ENCODE measurements around the gene FZD4.
"Not testable (repeated sequence)": the region's sequence is repeated elsewhere in the genome, so short reads cannot be mapped to it uniquely, and the experiment has no call there.

FZD4 gene

DNA sequence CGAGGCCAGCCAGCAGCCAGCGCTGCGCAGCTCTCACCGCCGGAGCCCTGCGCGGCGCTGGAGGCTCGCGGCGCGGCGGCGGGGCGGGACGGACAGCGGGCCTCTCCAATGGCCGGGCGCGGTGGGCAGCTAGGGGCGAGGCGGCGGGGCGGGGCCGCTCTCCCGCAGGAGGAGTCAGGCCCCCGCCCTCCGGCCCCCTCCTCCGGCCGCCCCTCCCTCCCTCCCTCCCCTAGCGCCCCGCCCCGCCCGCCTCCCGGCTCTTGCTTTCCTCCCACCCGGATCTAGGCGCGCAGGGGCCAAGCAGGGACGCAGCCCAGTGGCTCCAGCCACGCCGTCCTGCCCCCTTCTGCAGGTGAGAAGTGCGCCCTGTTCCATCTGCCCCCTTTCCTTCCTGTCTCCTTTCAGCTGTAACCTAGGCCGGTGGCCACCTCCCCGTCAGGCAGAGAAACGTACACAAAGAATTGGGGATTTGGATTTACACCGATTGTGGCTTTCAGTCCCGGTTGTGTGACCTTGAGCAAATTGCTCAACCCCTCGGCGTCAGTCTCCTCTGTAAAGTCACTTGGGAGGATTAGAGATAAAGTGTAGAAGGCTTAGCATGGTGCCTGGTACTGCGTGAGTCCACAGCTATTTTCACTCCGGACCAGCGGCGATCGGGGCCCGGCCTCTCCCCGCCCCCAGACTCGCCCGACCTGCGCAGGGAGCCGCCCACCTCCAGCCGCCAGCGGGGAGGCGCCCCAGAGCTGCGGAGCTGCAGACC lies at the start of gene FZD4:
FZD4 (minus strand) TSS at position 35 of the 760 bp plus-strand sequence. CDS start 310 bp downstream, outside the sequence.
- H3K9me3 ChIP-seq (ENCODE audit: control insufficient read depth in 2 of 2, low read length in 2 of 2): no peaks in the 10 kb centered on the region
- peak within 1 kb of the TSS; percentile 80 to 87 for H3K9ac ChIP-seq (ENCODE audit: low read length in 2 of 2)
- no peaks in the 10 kb centered on the region for H3K27me3 ChIP-seq (ENCODE audit: control insufficient read depth in 1 of 2, insufficient read depth in 2 of 2, low read length in 2 of 2)
- peak within 1 kb of the TSS; percentile 76 for H3K27ac ChIP-seq (ENCODE audit: low read length)
- peak within 1 kb of the TSS; percentile 94 to 96 for H3K4me3 ChIP-seq (ENCODE audit: low read length in 2 of 2)
- H3K36me3 ChIP-seq (ENCODE audit: control insufficient read depth in 2 of 2, insufficient read depth in 2 of 2, low read length in 2 of 2): peaks cover 7 to 11% of the 10 kb centered on the region in 2 donors
- peaks cover 34% of the 10 kb centered on the region for H3K4me1 ChIP-seq (ENCODE audit: control insufficient read depth, insufficient read depth, low read length)

DNA sequence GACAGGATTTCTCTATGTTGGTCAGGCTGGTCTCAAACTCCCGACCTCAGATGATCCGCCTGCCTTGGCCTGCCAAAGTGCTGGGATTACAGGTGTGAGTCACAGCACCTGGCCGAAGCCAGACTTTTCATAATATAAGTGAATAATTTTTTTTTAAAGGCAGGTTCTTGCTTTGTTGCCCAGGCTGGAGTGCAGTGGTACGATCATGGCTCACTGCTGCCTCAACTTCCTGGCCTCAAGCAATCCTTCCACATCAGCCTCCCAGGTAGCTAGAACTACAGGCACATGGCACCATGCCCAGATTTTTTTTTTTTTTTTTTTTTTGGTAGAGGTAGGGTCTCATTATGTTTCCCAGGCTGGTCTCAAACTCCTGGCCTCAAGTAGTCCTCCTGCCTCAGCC lies 49.1 kb upstream of the FZD4 start:
- H3K4me1 ChIP-seq (ENCODE audit: control insufficient read depth, insufficient read depth, low read length); H3K9ac ChIP-seq (ENCODE audit: low read length in 2 of 2); H3K4me3 ChIP-seq (ENCODE audit: low read length in 2 of 2); H3K27me3 ChIP-seq (ENCODE audit: control insufficient read depth in 1 of 2, insufficient read depth in 2 of 2, low read length in 2 of 2); H3K27ac ChIP-seq (ENCODE audit: low read length); H3K9me3 ChIP-seq (ENCODE audit: control insufficient read depth in 2 of 2, low read length in 2 of 2); H3K36me3 ChIP-seq (ENCODE audit: control insufficient read depth in 2 of 2, insufficient read depth in 2 of 2, low read length in 2 of 2): not testable (repeated sequence)

DNA sequence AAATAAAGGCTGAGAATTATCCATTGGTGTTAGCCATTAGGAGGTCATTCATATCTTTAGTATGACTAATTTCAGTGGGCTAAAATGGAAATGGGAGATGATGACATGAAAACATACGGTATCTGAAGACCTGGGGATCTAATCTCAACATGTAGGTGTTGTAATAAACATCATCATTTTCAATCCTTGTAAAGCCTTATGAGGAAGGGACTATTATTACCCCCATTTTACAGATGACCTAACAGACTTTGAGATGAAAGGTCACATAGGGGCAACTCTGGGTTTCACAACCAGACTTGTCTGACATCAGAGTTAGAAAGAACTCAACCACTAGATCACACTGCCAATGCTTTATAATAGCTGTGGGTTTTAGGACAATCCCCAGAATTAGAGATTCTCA lies 47.7 kb upstream of the FZD4 start:
- no peaks in the 10 kb centered on the region for H3K36me3 ChIP-seq (ENCODE audit: control insufficient read depth in 2 of 2, insufficient read depth in 2 of 2, low read length in 2 of 2)
- H3K27ac ChIP-seq (ENCODE audit: low read length): no peak overlapping the region
- no peaks in the 10 kb centered on the region for H3K4me1 ChIP-seq (ENCODE audit: control insufficient read depth, insufficient read depth, low read length)
- no peak overlapping the region for H3K4me3 ChIP-seq (ENCODE audit: low read length in 2 of 2)
- no peaks in the 10 kb centered on the region for H3K27me3 ChIP-seq (ENCODE audit: control insufficient read depth in 1 of 2, insufficient read depth in 2 of 2, low read length in 2 of 2)
- no peak overlapping the region for H3K9ac ChIP-seq (ENCODE audit: low read length in 2 of 2)
- H3K9me3 ChIP-seq (ENCODE audit: control insufficient read depth in 2 of 2, low read length in 2 of 2): no peaks in the 10 kb centered on the region

DNA sequence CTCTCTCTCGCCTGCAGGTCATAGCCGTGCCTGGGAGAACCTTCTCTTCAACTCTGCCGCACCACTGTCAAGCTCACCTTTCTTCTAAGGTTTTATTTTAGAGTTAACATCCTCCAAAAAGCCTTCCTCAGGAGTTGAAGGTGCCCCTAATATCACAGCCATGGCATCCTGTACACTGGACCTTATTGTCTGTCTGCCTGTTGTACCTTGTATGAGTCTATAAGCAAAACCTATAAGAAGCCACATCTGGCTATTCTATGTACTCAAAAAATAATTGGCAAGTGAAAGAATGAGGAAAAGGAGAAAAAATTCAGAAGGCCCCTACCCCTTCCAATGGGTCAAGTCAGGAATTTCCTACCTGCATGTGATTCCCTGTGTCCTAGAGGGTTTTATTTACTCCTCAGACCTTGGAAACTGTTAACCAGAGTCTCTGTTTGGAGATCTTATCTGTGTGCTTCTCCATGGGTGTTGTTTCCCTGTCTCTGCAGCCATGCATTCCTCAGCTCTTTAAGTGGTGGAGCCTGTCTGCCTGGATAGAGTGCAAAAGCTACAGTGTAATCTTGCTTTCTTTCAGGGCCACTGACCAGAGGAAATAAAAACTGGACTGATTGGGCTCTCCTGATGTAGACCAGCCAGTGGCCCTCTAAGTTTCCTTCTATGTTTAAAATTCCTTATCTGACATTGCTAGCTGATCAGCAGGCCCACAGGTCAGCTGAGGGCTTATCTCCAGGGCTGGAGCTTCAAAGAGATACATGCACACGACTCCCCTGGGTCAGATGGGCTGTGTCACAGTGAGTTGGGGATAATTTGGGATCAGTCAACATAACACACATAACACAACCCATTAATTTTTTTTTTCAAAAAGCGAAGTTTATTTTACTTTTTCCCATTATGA lies 44.9 kb upstream of the FZD4 start:
- Histone ChIP-seq H3K27me3 (ENCODE audit: control insufficient read depth in 1 of 2, insufficient read depth in 2 of 2, low read length in 2 of 2) (no peaks in the 10 kb centered on the region), H3K9me3 (ENCODE audit: control insufficient read depth in 2 of 2, low read length in 2 of 2) (no peaks in the 10 kb centered on the region), H3K9ac (ENCODE audit: low read length in 2 of 2) (no peak overlapping the region), H3K36me3 (ENCODE audit: control insufficient read depth in 2 of 2, insufficient read depth in 2 of 2, low read length in 2 of 2) (no peaks in the 10 kb centered on the region), H3K27ac (ENCODE audit: low read length) (no peak overlapping the region), H3K4me3 (ENCODE audit: low read length in 2 of 2) (no peak overlapping the region), H3K4me1 (ENCODE audit: control insufficient read depth, insufficient read depth, low read length) (no peaks in the 10 kb centered on the region)

DNA sequence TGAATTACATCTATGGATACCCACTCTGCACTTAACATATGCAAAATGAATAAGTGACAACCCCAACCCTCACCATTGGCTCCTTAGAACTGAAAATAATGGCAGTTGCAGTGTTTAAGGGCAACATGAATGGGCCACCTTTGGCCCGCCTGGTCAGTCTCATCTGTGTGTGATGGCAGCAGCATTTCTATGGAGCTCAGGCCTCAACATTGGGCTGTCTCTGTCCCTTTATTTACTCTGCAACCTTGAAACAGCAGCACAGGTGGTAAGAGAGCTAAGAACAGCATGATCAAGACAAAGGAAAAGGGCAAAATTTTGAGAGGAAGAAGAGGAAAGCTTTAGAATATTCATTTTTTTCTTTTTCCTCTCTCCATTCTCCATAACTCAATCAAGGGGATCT lies 44.2 kb upstream of the FZD4 start:
- H3K9me3 ChIP-seq (ENCODE audit: control insufficient read depth in 2 of 2, low read length in 2 of 2): no peaks in the 10 kb centered on the region

DNA sequence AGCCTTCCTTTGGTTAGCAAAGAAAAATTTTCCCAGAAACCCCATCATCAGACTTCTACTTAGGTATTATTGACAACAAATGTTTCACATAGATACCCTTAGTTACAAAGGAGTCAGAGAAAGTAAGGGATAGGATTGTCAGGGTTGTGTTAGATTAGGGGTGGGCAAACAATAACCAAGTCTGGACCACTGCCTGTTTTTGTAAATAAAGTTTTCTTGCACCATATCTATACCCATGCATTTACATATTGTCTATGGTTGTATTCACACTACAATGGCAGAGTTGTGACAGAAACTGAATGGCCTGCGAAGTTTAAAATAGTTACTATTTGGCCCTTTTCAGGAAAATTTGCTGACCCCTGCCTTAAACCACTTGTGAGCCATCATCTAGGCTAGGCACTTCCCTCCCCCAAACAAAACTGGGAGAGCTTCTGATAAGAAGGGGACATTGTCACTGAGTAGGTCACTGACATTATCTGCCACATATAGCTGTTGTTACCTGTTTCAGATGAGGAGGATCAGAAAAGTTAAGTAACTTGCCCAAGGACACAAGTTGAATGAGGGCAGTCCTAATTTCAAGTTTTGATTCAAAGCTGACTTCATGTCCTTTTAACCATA lies 41.9 kb upstream of the FZD4 start:
- no peaks in the 10 kb centered on the region for H3K27me3 ChIP-seq (ENCODE audit: control insufficient read depth in 1 of 2, insufficient read depth in 2 of 2, low read length in 2 of 2)
- no peak overlapping the region for H3K27ac ChIP-seq (ENCODE audit: low read length)
- no peaks in the 10 kb centered on the region for H3K9me3 ChIP-seq (ENCODE audit: control insufficient read depth in 2 of 2, low read length in 2 of 2)
- H3K4me3 ChIP-seq (ENCODE audit: low read length in 2 of 2): no peak overlapping the region
- no peaks in the 10 kb centered on the region for H3K36me3 ChIP-seq (ENCODE audit: control insufficient read depth in 2 of 2, insufficient read depth in 2 of 2, low read length in 2 of 2)
- H3K4me1 ChIP-seq (ENCODE audit: control insufficient read depth, insufficient read depth, low read length): no peaks in the 10 kb centered on the region
- H3K9ac ChIP-seq (ENCODE audit: low read length in 2 of 2): no peak overlapping the region

More for the DNA sequence above, 44.2 kb upstream of the FZD4 start:
- no peak overlapping the region for H3K27ac ChIP-seq (ENCODE audit: low read length)
- no peak overlapping the region for H3K9ac ChIP-seq (ENCODE audit: low read length in 2 of 2)
- H3K27me3 ChIP-seq (ENCODE audit: control insufficient read depth in 1 of 2, insufficient read depth in 2 of 2, low read length in 2 of 2): no peaks in the 10 kb centered on the region
- H3K4me1 ChIP-seq (ENCODE audit: control insufficient read depth, insufficient read depth, low read length): no peaks in the 10 kb centered on the region
- H3K36me3 ChIP-seq (ENCODE audit: control insufficient read depth in 2 of 2, insufficient read depth in 2 of 2, low read length in 2 of 2): no peaks in the 10 kb centered on the region
- no peak overlapping the region for H3K4me3 ChIP-seq (ENCODE audit: low read length in 2 of 2)

DNA sequence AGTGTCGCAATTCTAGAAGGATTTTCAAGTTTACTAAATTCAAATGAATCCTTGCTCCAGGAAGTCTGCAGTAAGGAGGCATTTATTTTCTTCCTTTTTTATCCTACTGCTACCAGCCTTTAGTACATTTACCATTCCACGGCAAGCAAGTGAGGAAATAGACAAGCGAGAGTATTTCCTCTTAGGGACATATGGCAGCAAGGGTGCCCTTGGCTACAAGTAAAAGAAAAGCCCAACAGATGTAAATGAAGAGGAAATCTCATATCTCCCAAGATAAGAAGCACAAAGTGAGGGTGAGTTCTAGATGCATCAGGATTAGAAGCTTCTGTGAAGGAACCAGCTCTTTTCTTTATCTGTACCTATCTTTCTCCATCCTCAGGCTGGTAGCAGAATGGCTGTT lies 37.8 kb upstream of the FZD4 start:
- Histone ChIP-seq H3K9me3 (ENCODE audit: control insufficient read depth in 2 of 2, low read length in 2 of 2) (no peaks in the 10 kb centered on the region), H3K36me3 (ENCODE audit: control insufficient read depth in 2 of 2, insufficient read depth in 2 of 2, low read length in 2 of 2) (no peaks in the 10 kb centered on the region), H3K9ac (ENCODE audit: low read length in 2 of 2) (no peak overlapping the region), H3K27me3 (ENCODE audit: control insufficient read depth in 1 of 2, insufficient read depth in 2 of 2, low read length in 2 of 2) (no peaks in the 10 kb centered on the region), H3K4me1 (ENCODE audit: control insufficient read depth, insufficient read depth, low read length) (peaks cover 3% of the 10 kb centered on the region), H3K4me3 (ENCODE audit: low read length in 2 of 2) (no peak overlapping the region), H3K27ac (ENCODE audit: low read length) (no peak overlapping the region)

DNA sequence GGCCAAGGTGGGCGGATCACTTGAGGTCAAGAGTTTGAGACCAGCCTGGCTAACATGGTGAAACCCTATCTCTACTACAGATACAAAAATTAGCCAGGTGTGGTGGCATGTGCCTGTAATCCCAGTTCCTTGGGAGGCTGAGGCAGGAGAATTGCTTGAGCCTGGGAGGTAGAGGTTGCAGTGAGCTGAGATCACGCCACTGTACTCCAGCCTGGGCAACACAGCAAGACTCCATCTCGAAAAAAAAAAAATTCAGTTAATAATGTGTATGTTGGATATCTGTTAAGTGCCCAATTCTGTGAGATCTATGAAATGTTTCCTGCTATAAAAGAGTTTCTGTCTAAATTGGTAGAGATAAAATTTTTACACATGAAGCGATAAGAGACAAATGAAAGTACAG lies 37.1 kb upstream of the FZD4 start:
- H3K4me3 ChIP-seq (ENCODE audit: low read length in 2 of 2); H3K9ac ChIP-seq (ENCODE audit: low read length in 2 of 2); H3K9me3 ChIP-seq (ENCODE audit: control insufficient read depth in 2 of 2, low read length in 2 of 2); H3K27ac ChIP-seq (ENCODE audit: low read length); H3K4me1 ChIP-seq (ENCODE audit: control insufficient read depth, insufficient read depth, low read length); H3K27me3 ChIP-seq (ENCODE audit: control insufficient read depth in 1 of 2, insufficient read depth in 2 of 2, low read length in 2 of 2); H3K36me3 ChIP-seq (ENCODE audit: control insufficient read depth in 2 of 2, insufficient read depth in 2 of 2, low read length in 2 of 2): not testable (repeated sequence)

DNA sequence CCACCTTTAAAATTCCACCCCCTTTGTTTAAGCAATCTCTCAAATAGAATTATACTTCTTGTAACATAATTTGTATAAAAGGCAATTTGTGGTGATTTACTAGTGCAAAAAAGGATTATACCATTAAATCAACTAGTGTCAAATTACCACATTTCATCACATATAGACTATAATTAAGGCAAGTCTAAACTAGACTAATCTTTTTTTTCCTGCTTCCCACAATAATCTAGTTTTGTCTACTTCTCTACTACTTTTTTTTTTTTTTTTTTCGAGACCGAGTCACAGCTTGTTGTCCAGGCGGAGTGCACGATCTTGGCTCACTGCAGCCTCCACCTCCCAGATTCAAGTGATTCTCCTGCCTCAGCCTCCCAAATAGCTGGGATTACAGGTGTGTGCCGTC lies 36.1 kb upstream of the FZD4 start:
- Histone ChIP-seq H3K4me1 (ENCODE audit: control insufficient read depth, insufficient read depth, low read length) (peaks cover 3% of the 10 kb centered on the region), H3K9ac (ENCODE audit: low read length in 2 of 2) (no peak overlapping the region), H3K4me3 (ENCODE audit: low read length in 2 of 2) (no peak overlapping the region), H3K27ac (ENCODE audit: low read length) (no peak overlapping the region), H3K9me3 (ENCODE audit: control insufficient read depth in 2 of 2, low read length in 2 of 2) (no peaks in the 10 kb centered on the region), H3K36me3 (ENCODE audit: control insufficient read depth in 2 of 2, insufficient read depth in 2 of 2, low read length in 2 of 2) (no peaks in the 10 kb centered on the region), H3K27me3 (ENCODE audit: control insufficient read depth in 1 of 2, insufficient read depth in 2 of 2, low read length in 2 of 2) (no peaks in the 10 kb centered on the region)

DNA sequence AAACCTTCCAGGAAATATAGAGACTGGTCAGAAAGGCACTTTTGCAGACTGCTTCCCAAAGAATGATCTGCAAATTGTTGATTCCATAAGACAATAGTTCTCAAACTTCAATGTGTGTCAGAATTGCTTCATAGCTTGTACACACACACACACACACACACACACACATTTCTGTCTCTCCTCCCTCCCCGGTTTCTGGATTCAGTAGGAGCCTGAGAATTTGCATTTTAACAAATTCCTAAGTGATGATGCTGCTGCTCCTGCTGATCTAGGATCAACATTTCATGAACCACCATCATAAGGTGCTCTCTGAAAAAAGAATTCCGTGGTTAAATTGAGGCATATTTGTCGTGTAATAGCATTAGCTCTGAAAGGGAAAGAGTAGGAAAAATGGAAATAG lies 35.3 kb upstream of the FZD4 start:
- Histone ChIP-seq H3K27me3 (ENCODE audit: control insufficient read depth in 1 of 2, insufficient read depth in 2 of 2, low read length in 2 of 2) (no peaks in the 10 kb centered on the region), H3K9me3 (ENCODE audit: control insufficient read depth in 2 of 2, low read length in 2 of 2) (no peaks in the 10 kb centered on the region), H3K9ac (ENCODE audit: low read length in 2 of 2) (no peak overlapping the region), H3K4me3 (ENCODE audit: low read length in 2 of 2) (no peak overlapping the region), H3K4me1 (ENCODE audit: control insufficient read depth, insufficient read depth, low read length) (peaks cover 3% of the 10 kb centered on the region), H3K36me3 (ENCODE audit: control insufficient read depth in 2 of 2, insufficient read depth in 2 of 2, low read length in 2 of 2) (no peaks in the 10 kb centered on the region), H3K27ac (ENCODE audit: low read length) (no peak overlapping the region)

All from stomach smooth muscle (tissue), 2 donors.